Mucosa of stomach (tissue), 1 donor: ENCODE results near the gene PRKAG3.

Experiments
- H3K27me3 ChIP-seq: one replicate; pipeline ENCODE4 v1.7.0; 2013; ENCODE audit warnings: mild to moderate bottlenecking, low read length; ENCODE audit not compliant: control insufficient read depth, insufficient read depth
- H3K36me3 ChIP-seq: one replicate; pipeline ENCODE4 v1.7.0; 2013; ENCODE audit warnings: low read length; ENCODE audit not compliant: control insufficient read depth, insufficient read depth
- H3K4me1 ChIP-seq: one replicate; pipeline ENCODE4 v1.7.0; 2013; ENCODE audit warnings: mild to moderate bottlenecking, low read length; ENCODE audit not compliant: control insufficient read depth, insufficient read depth
- H3K4me3 ChIP-seq: one replicate; pipeline ENCODE4 v1.7.0; 2013; ENCODE audit warnings: low read length
- H3K9ac ChIP-seq: one replicate; pipeline ENCODE4 v1.7.0; 2013; ENCODE audit warnings: mild to moderate bottlenecking, low read length, moderate library complexity
- H3K9me3 ChIP-seq: one replicate; pipeline ENCODE4 v1.7.0; 2013; ENCODE audit warnings: mild to moderate bottlenecking, low read length, moderate library complexity; ENCODE audit not compliant: control insufficient read depth
- donor health status: Pancreatic carcinoma.

Gene PRKAG3

GRCh38 chr2:218819093-218819492 lies 12.5 kb downstream of the PRKAG3 start:
- H3K4me1 ChIP-seq = peaks cover 10% of the 10 kb centered on the region
- no peaks in the 10 kb centered on the region for H3K27me3 ChIP-seq
- H3K9me3 ChIP-seq = no peaks in the 10 kb centered on the region
- H3K9ac ChIP-seq = no peak overlapping the region
- no peak overlapping the region for H3K4me3 ChIP-seq
- no peaks in the 10 kb centered on the region for H3K36me3 ChIP-seq

GRCh38 chr2:218816561-218817011 lies 15.0 kb downstream of the PRKAG3 start:
- Histone ChIP-seq H3K4me3 (no peak overlapping the region), H3K9ac (no peak overlapping the region), H3K4me1 (peaks cover 19% of the 10 kb centered on the region), H3K9me3 (no peaks in the 10 kb centered on the region), H3K27me3 (no peaks in the 10 kb centered on the region), H3K36me3 (no peaks in the 10 kb centered on the region)

GRCh38 chr2:218815649-218816048 lies 16.0 kb downstream of the PRKAG3 start:
- Histone ChIP-seq H3K27me3 (no peaks in the 10 kb centered on the region), H3K4me3 (no peak overlapping the region), H3K4me1 (peaks cover 19% of the 10 kb centered on the region), H3K36me3 (no peaks in the 10 kb centered on the region), H3K9ac (no peak overlapping the region), H3K9me3 (no peaks in the 10 kb centered on the region)

- Histone ChIP-seq H3K9ac (no peak overlapping the region), H3K36me3 (no peaks in the 10 kb centered on the region), H3K9me3 (no peaks in the 10 kb centered on the region), H3K4me1 (peaks cover 19% of the 10 kb centered on the region), H3K27me3 (no peaks in the 10 kb centered on the region), H3K4me3 (no peak overlapping the region)
These were observed 16.4 kb downstream of the PRKAG3 start for GRCh38 chr2:218815244-218815637.

- no peak overlapping the region for H3K4me3 ChIP-seq
- no peaks in the 10 kb centered on the region for H3K9me3 ChIP-seq
- H3K27me3 ChIP-seq = no peaks in the 10 kb centered on the region
- H3K9ac ChIP-seq = peak overlapping the region; percentile 2
- peaks cover 19% of the 10 kb centered on the region for H3K4me1 ChIP-seq
- H3K36me3 ChIP-seq = no peaks in the 10 kb centered on the region
These were observed 16.9 kb downstream of the PRKAG3 start for GRCh38 chr2:218814540-218815243.

GRCh38 chr2:218813771-218814460 lies 17.7 kb downstream of the PRKAG3 start:
- H3K9ac ChIP-seq = peak overlapping the region; percentile 2
- no peaks in the 10 kb centered on the region for H3K27me3 ChIP-seq
- no peaks in the 10 kb centered on the region for H3K36me3 ChIP-seq
- H3K4me1 ChIP-seq = peaks cover 19% of the 10 kb centered on the region
- no peaks in the 10 kb centered on the region for H3K9me3 ChIP-seq
- no peak overlapping the region for H3K4me3 ChIP-seq

GRCh38 chr2:218812861-218813260 lies 18.7 kb downstream of the PRKAG3 start:
- Histone ChIP-seq H3K4me1 (peaks cover 19% of the 10 kb centered on the region), H3K9ac (no peak overlapping the region), H3K36me3 (no peaks in the 10 kb centered on the region), H3K9me3 (no peaks in the 10 kb centered on the region), H3K4me3 (no peak overlapping the region), H3K27me3 (no peaks in the 10 kb centered on the region)

- Histone ChIP-seq H3K4me3 (no peak overlapping the region), H3K36me3 (no peaks in the 10 kb centered on the region), H3K27me3 (no peaks in the 10 kb centered on the region), H3K9me3 (no peaks in the 10 kb centered on the region), H3K4me1 (peaks cover 19% of the 10 kb centered on the region), H3K9ac (no peak overlapping the region)
These were observed 19.3 kb downstream of the PRKAG3 start for GRCh38 chr2:218812096-218812815.

- peaks cover 23% of the 10 kb centered on the region for H3K4me1 ChIP-seq
- H3K4me3 ChIP-seq = no peak overlapping the region
- H3K27me3 ChIP-seq = no peaks in the 10 kb centered on the region
- H3K9ac ChIP-seq = no peak overlapping the region
- H3K36me3 ChIP-seq = no peaks in the 10 kb centered on the region
- no peaks in the 10 kb centered on the region for H3K9me3 ChIP-seq
These were observed 20.2 kb downstream of the PRKAG3 start for GRCh38 chr2:218811382-218811781.

GRCh38 chr2:218810256-218810655 lies 21.3 kb downstream of the PRKAG3 start:
- Histone ChIP-seq H3K4me3 (no peak overlapping the region), H3K9ac (no peak overlapping the region), H3K4me1 (peaks cover 31% of the 10 kb centered on the region), H3K27me3 (no peaks in the 10 kb centered on the region), H3K9me3 (no peaks in the 10 kb centered on the region), H3K36me3 (no peaks in the 10 kb centered on the region)

GRCh38 chr2:218809515-218809914 lies 22.1 kb downstream of the PRKAG3 start:
- no peaks in the 10 kb centered on the region for H3K36me3 ChIP-seq
- no peaks in the 10 kb centered on the region for H3K9me3 ChIP-seq
- no peak overlapping the region for H3K4me3 ChIP-seq
- H3K4me1 ChIP-seq = peaks cover 25% of the 10 kb centered on the region
- no peak overlapping the region for H3K9ac ChIP-seq
- H3K27me3 ChIP-seq = no peaks in the 10 kb centered on the region

- H3K4me3 ChIP-seq = no peak overlapping the region
- no peaks in the 10 kb centered on the region for H3K36me3 ChIP-seq
- no peaks in the 10 kb centered on the region for H3K9me3 ChIP-seq
- no peak overlapping the region for H3K9ac ChIP-seq
- H3K27me3 ChIP-seq = no peaks in the 10 kb centered on the region
- H3K4me1 ChIP-seq = peaks cover 12% of the 10 kb centered on the region
These were observed 24.0 kb downstream of the PRKAG3 start for GRCh38 chr2:218807626-218808025.
